NOMO-1 treated with DMSO at 0.1 percent for 48 hours (cell line): ENCODE measurements around the gene MFSD12.

Experiments used
- DNase-seq: peaks from one replicate; lab custom pipeline; 2025; ENCODE audit not compliant: unreplicated experiment; lab: John Stamatoyannopoulos, UW

The MFSD12 gene

GRCh38 chr19:3526507-3527237 lies 30.7 kb downstream of the MFSD12 start:
- no peak for DNase-seq

GRCh38 chr19:3524904-3525451 lies 32.4 kb downstream of the MFSD12 start:
- DNase-seq = no peak

- DNase-seq = no peak
These were observed 33.1 kb downstream of the MFSD12 start for GRCh38 chr19:3524078-3524842.

- no peak for DNase-seq
These were observed 33.9 kb downstream of the MFSD12 start for GRCh38 chr19:3523361-3524077.

GRCh38 chr19:3522421-3523360 lies 34.7 kb downstream of the MFSD12 start:
- no peak for DNase-seq

- no peak for DNase-seq
These were observed 36.3 kb downstream of the MFSD12 start for GRCh38 chr19:3521104-3521445.

GRCh38 chr19:3520166-3521103 lies 37.0 kb downstream of the MFSD12 start:
- no peak for DNase-seq

GRCh38 chr19:3519126-3519525 lies 38.3 kb downstream of the MFSD12 start:
- no peak for DNase-seq

- no peak for DNase-seq
These were observed 38.7 kb downstream of the MFSD12 start for GRCh38 chr19:3518659-3519058.

GRCh38 chr19:3518255-3518654 lies 39.1 kb downstream of the MFSD12 start:
- DNase-seq = no peak

GRCh38 chr19:3517638-3518037 lies 39.7 kb downstream of the MFSD12 start:
- no peak for DNase-seq

GRCh38 chr19:3516675-3517207 lies 40.6 kb downstream of the MFSD12 start:
- no peak for DNase-seq

- DNase-seq = no peak
These were observed 41.4 kb downstream of the MFSD12 start for GRCh38 chr19:3515891-3516422.

GRCh38 chr19:3514930-3515329 lies 42.5 kb downstream of the MFSD12 start:
- DNase-seq = no peak

- DNase-seq = no peak
These were observed 43.9 kb downstream of the MFSD12 start for GRCh38 chr19:3513229-3514140.

- DNase-seq = no peak
These were observed 44.7 kb downstream of the MFSD12 start for GRCh38 chr19:3512562-3513228.

- DNase-seq = no peak
These were observed 45.7 kb downstream of the MFSD12 start for GRCh38 chr19:3511506-3512251.
